Fibroblast of pulmonary artery (primary cell): Measurements from ENCODE around the gene PRADC1.

ENCODE experiments used
- DNase-seq: peaks from one replicate; pipeline ENCODE4 v3.0.0-alpha.2; 2010; ENCODE audit warnings: low read depth
- H3K4me3 ChIP-seq: replicated peaks from 2 replicates; pipeline ENCODE4 v1.5.1; 2011; ENCODE audit warnings: low read depth, mild to moderate bottlenecking, control low read depth, low read length, moderate library complexity
- CTCF ChIP-seq: IDR thresholded peaks from 2 replicates; pipeline ENCODE4 v1.5.1; 2011; ENCODE audit warnings: mild to moderate bottlenecking, control low read depth, low read length, inconsistent platforms; ENCODE audit errors: missing control alignments

Gene PRADC1

GRCh38 chr2:73223821-73224220, 9.2 kb downstream of the PRADC1 start:
- H3K4me3 ChIP-seq = no peak overlapping the region
- no peak for TF ChIP-seq CTCF
- DNase-seq = no peak

GRCh38 chr2:73218298-73218697, 14.7 kb downstream of the PRADC1 start:
- DNase-seq = peak; percentile 41
- H3K4me3 ChIP-seq = no peak overlapping the region
- no peak for TF ChIP-seq CTCF

- DNase-seq = no peak
- TF ChIP-seq CTCF = no peak
Observed at GRCh38 chr2:73217826-73218225, 15.2 kb downstream of the PRADC1 start.

GRCh38 chr2:73217160-73217559, 15.9 kb downstream of the PRADC1 start:
- no peak overlapping the region for H3K4me3 ChIP-seq
- no peak for TF ChIP-seq CTCF
- no peak for DNase-seq

More at GRCh38 chr2:73217826-73218225, 15.2 kb downstream of the PRADC1 start:
- H3K4me3 ChIP-seq = no peak overlapping the region

- DNase-seq = no peak
- TF ChIP-seq CTCF = no peak
- peak overlapping the region; percentile 77 for H3K4me3 ChIP-seq
Observed at GRCh38 chr2:73215254-73215653, 17.8 kb downstream of the PRADC1 start.

- DNase-seq = peak; percentile 87
- TF ChIP-seq CTCF = no peak
- H3K4me3 ChIP-seq = peak within 1 kb of the TSS; percentile 77
Observed at GRCh38 chr2:73214120-73215035, 18.7 kb downstream of the PRADC1 start, which contains the start of gene SMYD5. Gene SMYD5 (plus strand): TSS chr2:73214245. CDS start chr2:73214267, 22 bp downstream.
